ENCODE data around the gene SPEG. TPM values are rescaled to one million over a fixed set of nuclear protein-coding genes. Genes with fewer than 3 reads are reported as not detected.

The SPEG gene
- total RNA-seq, 2 donors from 2014 or later, result 0.79 to 1.7 TPM

- Mint-ChIP-seq H3K4me1 (peaks cover 12% of the 10 kb centered on the region), H3K9me3 (no peaks in the 10 kb centered on the region), H3K36me3 (ENCODE audit: low read depth) (peaks cover 8% of the 10 kb centered on the region), H3K27me3 (peaks cover 73% of the 10 kb centered on the region), H3K4me3 (no peak overlapping the region), H3K27ac (no peak overlapping the region)
- no peak for ATAC-seq (replicated peaks)
Measured at GRCh38 chr2:219524817-219525216, 90.2 kb downstream of the SPEG start.

GRCh38 chr2:219525533-219526232, 91.0 kb downstream of the SPEG start:
- no peak overlapping the region for H3K27ac Mint-ChIP-seq
- ATAC-seq (replicated peaks), result no peak
- peaks cover 74% of the 10 kb centered on the region for H3K27me3 Mint-ChIP-seq
- H3K9me3 Mint-ChIP-seq, result no peaks in the 10 kb centered on the region
- peaks cover 8% of the 10 kb centered on the region for H3K36me3 Mint-ChIP-seq (ENCODE audit: low read depth)
- no peak overlapping the region for H3K4me3 Mint-ChIP-seq
- H3K4me1 Mint-ChIP-seq, result peaks cover 18% of the 10 kb centered on the region

DNA sequence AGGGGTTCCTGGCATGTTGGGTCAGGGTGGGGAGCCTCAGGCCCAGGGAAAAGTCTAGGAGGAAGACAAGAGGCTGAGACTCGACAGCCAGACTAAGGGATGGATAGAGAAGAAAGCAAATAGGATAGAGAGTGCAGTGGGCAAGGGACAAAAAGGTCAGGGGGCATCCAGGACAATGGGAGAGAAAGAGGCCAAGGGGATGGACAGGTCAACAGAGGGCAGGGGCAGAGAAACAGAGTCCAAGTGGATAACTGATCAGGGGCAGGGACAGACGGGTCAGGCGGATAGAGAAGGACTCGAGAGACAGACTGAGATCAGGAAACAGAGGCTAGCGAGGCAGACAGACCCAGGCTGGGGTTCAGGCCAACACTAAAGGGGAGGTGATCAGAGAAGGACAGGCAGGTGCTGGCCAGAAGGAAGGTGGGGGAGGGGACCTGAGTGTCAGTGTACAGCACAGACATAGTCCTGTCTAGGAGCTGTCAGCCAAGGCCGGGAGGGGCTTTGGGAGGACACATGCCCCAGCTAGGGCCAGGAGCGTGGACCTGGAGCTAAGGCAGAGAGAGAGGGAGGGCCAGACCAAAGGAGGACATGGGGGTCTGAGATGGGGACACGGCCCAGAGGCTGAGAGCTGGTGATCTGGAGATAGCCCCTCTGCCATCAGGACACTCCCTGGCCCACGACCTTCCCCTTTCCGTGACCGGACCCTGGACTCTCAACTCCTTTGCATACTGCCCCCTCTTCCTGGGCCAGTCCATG, 91.9 kb downstream of the SPEG start:
- H3K4me3 Mint-ChIP-seq, result no peak overlapping the region
- peaks cover 17% of the 10 kb centered on the region for H3K4me1 Mint-ChIP-seq
- H3K27me3 Mint-ChIP-seq, result peaks cover 78% of the 10 kb centered on the region
- ATAC-seq (replicated peaks), result no peak
- H3K27ac Mint-ChIP-seq, result no peak overlapping the region
- no peaks in the 10 kb centered on the region for H3K9me3 Mint-ChIP-seq
- H3K36me3 Mint-ChIP-seq (ENCODE audit: low read depth), result peaks cover 7% of the 10 kb centered on the region

GRCh38 chr2:219527076-219527394, 92.4 kb downstream of the SPEG start:
- Mint-ChIP-seq H3K4me1 (peaks cover 12% of the 10 kb centered on the region), H3K27ac (no peak overlapping the region), H3K36me3 (ENCODE audit: low read depth) (peaks cover 1% of the 10 kb centered on the region), H3K9me3 (no peaks in the 10 kb centered on the region), H3K27me3 (peaks cover 72% of the 10 kb centered on the region), H3K4me3 (no peak overlapping the region)
- no peak for ATAC-seq (replicated peaks)

DNA sequence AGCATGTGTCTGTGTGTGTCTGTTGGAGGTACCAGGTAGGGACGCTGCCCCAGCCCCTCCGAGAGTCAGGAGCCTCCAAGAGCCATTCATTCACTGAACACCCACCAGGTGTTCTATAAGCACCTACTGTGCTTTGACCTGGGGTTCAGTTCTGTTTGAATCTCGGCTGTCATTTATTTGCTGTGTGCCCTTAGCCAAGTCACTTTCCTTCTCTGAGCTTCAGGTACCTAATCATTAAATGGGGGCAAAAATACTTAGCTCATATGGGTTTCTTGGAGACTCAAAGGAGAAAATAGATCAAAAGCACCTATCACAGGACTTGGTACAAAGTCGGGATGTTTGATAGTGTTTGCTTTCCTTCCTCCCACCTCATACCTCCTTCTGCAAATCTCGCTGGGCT, 92.8 kb downstream of the SPEG start:
- H3K27ac Mint-ChIP-seq, result no peak overlapping the region
- no peaks in the 10 kb centered on the region for H3K36me3 Mint-ChIP-seq (ENCODE audit: low read depth)
- no peak overlapping the region for H3K4me3 Mint-ChIP-seq
- H3K4me1 Mint-ChIP-seq, result peaks cover 10% of the 10 kb centered on the region
- ATAC-seq (replicated peaks), result no peak
- peaks cover 71% of the 10 kb centered on the region for H3K27me3 Mint-ChIP-seq
- H3K9me3 Mint-ChIP-seq, result no peaks in the 10 kb centered on the region

DNA sequence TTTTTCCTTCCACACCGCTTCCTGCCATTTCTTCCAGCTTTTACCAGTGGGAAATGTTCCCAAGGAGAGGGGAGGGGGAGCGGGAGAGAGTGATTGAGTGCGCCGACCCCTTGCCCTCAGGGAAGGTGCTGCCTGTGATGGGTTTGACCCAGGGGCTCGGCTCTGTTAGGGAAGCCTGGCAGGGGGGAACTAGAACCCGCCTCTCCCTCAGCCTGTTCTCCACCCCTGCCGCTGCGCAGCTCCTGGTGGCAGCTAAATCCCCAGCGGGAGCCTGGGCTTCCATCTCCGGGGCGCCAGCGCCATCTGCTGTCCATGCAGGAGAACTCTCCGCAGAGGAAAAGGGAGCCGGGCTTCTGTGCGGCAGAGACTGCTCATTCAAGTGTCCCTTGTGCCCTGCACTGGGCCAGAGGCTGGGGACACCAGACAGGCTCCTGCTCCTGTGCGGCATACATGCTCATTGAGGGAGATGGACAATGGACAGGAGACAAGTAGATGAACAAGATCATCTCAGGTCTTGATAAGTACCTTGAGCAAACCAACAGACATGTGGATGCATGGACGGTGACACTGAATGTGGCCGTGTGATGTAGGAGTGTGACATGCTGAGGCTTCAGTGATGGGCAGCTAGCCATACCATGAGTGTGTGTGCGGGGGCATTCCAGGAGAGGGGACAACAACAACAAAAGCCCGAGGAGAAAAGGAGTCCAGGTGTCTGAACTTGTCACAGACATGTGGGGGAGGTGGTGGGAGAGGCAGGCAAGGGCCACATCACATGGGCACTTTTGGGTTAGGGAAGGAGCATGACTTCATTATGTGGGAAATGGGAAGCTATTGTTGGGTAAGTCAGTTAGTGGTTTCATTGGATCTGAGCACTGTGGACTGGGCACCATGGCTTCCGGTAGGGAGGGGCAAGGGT, 95.7 kb downstream of the SPEG start:
- Mint-ChIP-seq H3K9me3 (no peaks in the 10 kb centered on the region), H3K27ac (no peak overlapping the region), H3K27me3 (peaks cover 62% of the 10 kb centered on the region), H3K4me3 (no peak overlapping the region), H3K4me1 (peaks cover 6% of the 10 kb centered on the region), H3K36me3 (ENCODE audit: low read depth) (no peaks in the 10 kb centered on the region)
- ATAC-seq (replicated peaks), result peak; percentile 89

DNA sequence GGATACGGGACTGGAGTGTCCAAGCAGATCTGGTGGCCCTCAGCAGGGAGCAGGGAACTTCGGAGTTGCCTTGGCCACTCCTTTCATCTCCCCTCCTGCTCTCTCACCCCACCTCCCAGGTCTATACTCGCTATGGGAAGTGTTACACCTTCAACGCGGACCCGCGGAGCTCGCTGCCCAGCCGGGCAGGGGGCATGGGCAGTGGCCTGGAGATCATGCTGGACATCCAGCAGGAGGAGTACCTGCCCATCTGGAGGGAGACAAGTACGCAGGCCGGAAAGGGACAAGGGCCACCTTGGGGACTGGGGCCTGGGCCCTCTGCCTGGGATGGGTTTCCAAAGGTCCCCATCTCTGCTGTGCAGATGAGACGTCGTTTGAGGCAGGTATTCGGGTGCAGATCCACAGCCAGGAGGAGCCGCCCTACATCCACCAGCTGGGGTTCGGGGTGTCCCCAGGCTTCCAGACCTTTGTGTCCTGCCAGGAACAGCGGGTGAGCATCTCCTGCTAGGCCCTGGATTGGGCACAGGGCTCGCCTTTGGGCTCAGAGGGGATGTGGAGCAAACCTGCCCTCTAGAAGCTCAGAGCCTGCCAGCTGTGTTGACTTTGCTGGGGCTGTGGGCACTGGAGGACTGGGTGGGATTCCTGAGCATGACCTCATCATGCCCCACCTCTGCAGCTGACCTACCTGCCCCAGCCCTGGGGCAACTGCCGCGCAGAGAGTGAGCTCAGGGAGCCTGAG, 97.2 kb downstream of the SPEG start:
- peaks cover 51% of the 10 kb centered on the region for H3K27me3 Mint-ChIP-seq
- peaks cover 6% of the 10 kb centered on the region for H3K4me1 Mint-ChIP-seq
- H3K36me3 Mint-ChIP-seq (ENCODE audit: low read depth), result no peaks in the 10 kb centered on the region
- H3K4me3 Mint-ChIP-seq, result no peak overlapping the region
- ATAC-seq (replicated peaks), result no peak
- H3K9me3 Mint-ChIP-seq, result no peaks in the 10 kb centered on the region
- H3K27ac Mint-ChIP-seq, result no peak overlapping the region

- ATAC-seq (replicated peaks), result no peak
Measured at GRCh38 chr2:219532378-219532649, 97.7 kb downstream of the SPEG start.

GRCh38 chr2:219533930-219534661, 99.5 kb downstream of the SPEG start:
- no peak for ATAC-seq (replicated peaks)
- H3K9me3 Mint-ChIP-seq, result no peaks in the 10 kb centered on the region
- peaks cover 8% of the 10 kb centered on the region for H3K36me3 Mint-ChIP-seq (ENCODE audit: low read depth)
- peaks cover 37% of the 10 kb centered on the region for H3K27me3 Mint-ChIP-seq
- H3K4me3 Mint-ChIP-seq, result no peak overlapping the region
- H3K27ac Mint-ChIP-seq, result no peak overlapping the region
- H3K4me1 Mint-ChIP-seq, result peaks cover 6% of the 10 kb centered on the region

More at GRCh38 chr2:219532378-219532649, 97.7 kb downstream of the SPEG start:
- peaks cover 47% of the 10 kb centered on the region for H3K27me3 Mint-ChIP-seq
- H3K9me3 Mint-ChIP-seq, result no peaks in the 10 kb centered on the region
- H3K36me3 Mint-ChIP-seq (ENCODE audit: low read depth), result no peaks in the 10 kb centered on the region
- H3K4me3 Mint-ChIP-seq, result no peak overlapping the region
- no peak overlapping the region for H3K27ac Mint-ChIP-seq
- H3K4me1 Mint-ChIP-seq, result peaks cover 6% of the 10 kb centered on the region

DNA sequence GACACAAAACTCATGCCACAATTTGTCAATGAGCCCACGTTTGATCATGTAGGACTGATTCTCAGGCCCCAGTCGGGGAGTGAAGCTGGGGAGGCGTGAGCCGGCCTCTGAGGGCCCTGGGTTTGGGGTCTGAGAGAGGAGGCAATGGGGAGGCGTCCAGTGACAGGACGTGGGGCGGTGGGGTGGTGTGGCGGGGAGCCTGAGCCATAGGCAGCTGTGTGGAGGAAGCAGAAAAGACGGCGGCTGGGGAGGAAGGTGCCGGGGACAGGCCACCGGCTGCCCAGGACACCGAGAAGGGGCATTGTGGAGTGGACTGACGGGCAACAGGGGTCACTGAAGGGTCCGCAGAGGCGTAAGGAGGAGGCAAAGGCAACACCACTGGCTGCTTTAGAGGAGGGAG, 101.8 kb downstream of the SPEG start:
- H3K9me3 Mint-ChIP-seq, result no peaks in the 10 kb centered on the region
- no peak for ATAC-seq (replicated peaks)
- H3K27me3 Mint-ChIP-seq, result peaks cover 14% of the 10 kb centered on the region
- no peaks in the 10 kb centered on the region for H3K4me1 Mint-ChIP-seq
- no peak overlapping the region for H3K4me3 Mint-ChIP-seq
- no peak overlapping the region for H3K27ac Mint-ChIP-seq
- H3K36me3 Mint-ChIP-seq (ENCODE audit: low read depth), result peaks cover 30% of the 10 kb centered on the region

DNA sequence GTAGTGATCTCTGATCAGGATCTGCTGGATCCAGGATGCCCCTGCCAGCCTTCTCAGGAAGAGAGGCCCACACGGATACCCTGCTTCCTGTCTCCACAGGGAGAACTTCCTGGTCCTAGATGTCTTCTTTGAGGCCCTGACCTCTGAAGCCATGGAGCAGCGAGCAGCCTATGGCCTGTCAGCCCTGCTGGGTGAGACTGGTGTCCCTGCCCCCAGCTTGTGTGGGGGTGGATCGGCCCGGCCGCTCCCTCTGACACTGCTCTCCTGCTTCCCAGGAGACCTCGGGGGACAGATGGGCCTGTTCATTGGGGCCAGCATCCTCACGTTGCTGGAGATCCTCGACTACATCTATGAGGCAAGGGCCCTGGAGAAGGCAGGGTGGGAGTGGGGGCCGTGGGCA, 102.3 kb downstream of the SPEG start:
- Mint-ChIP-seq H3K4me3 (no peak overlapping the region), H3K27me3 (peaks cover 13% of the 10 kb centered on the region), H3K4me1 (no peaks in the 10 kb centered on the region), H3K27ac (no peak overlapping the region), H3K36me3 (ENCODE audit: low read depth) (peaks cover 32% of the 10 kb centered on the region), H3K9me3 (no peaks in the 10 kb centered on the region)
- ATAC-seq (replicated peaks), result no peak

- ATAC-seq (replicated peaks), result no peak
- Mint-ChIP-seq H3K9me3 (no peaks in the 10 kb centered on the region), H3K4me1 (no peaks in the 10 kb centered on the region), H3K36me3 (ENCODE audit: low read depth) (peaks cover 32% of the 10 kb centered on the region), H3K27me3 (peaks cover 9% of the 10 kb centered on the region), H3K27ac (no peak overlapping the region), H3K4me3 (no peak overlapping the region)
Measured at GRCh38 chr2:219537657-219538488, 103.2 kb downstream of the SPEG start.

DNA sequence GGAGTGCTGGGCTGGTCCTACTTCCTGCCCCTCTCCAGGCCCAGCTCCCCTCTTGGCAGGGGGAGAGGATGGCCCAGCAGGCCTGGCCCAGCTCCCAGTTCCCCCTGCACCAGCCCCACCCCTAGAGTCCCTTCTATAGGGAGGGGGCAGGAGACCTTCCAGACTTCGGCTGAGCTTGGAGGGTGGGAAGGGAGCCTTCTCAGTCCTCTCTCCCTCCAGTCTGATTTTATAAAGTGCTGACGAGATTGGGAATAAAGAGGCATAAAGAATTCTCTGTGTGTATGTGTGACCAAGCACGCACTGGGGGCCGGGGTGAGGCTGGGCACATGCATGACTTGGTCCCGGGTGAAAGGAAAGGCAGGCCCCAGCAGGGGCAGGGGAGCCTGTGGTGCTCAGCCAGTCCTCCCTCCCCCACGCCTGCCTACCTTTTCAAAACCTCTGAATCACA, 103.9 kb downstream of the SPEG start:
- Mint-ChIP-seq H3K4me3 (no peak overlapping the region), H3K36me3 (ENCODE audit: low read depth) (peaks cover 32% of the 10 kb centered on the region), H3K27ac (no peak overlapping the region), H3K9me3 (no peaks in the 10 kb centered on the region), H3K4me1 (no peaks in the 10 kb centered on the region), H3K27me3 (peaks cover 6% of the 10 kb centered on the region)
- no peak for ATAC-seq (replicated peaks)
